Peyer's patch (tissue), 4 donors: Measurements from ENCODE around the gene TFCP2.

Experiments
- CTCF ChIP-seq, 6 experiments: fragments of 450-650 bp in 4 of 6; fragments of 200-600 bp in 2 of 6; sonication (generic) in 1 of 6; IDR thresholded peaks; one replicate each; pipeline ENCODE4 v1.5.1; 2017 to 2019; ENCODE audit warnings: antibody characterized with exemption in 6 of 6, mild to moderate bottlenecking in 3 of 6, moderate library complexity in 1 of 6
- POLR2A ChIP-seq, 2 donors: fragments of 450-650 bp; IDR thresholded peaks; one replicate each; pipeline ENCODE4 v1.5.1; 2017; ENCODE audit warnings: antibody characterized with exemption in 2 of 2, mild to moderate bottlenecking in 2 of 2, moderate library complexity in 2 of 2

- no peak for TF ChIP-seq CTCF (IDR thresholded peaks at IDR 0.05)
- TF ChIP-seq POLR2A (IDR thresholded peaks at IDR 0.05), result no peak
These were observed 123.4 kb downstream of the TFCP2 start for GRCh38 chr12:51049525-51049924.
